Esophagus muscularis mucosa (tissue), 3 donors: Measurements from ENCODE around the gene SLC22A16.

ENCODE experiments used
- EP300 ChIP-seq: sonication (generic); formaldehyde crosslinking; IDR thresholded peaks from one replicate; pipeline ENCODE4 v1.6.1; 2017; ENCODE audit warnings: antibody characterized with exemption
- POLR2A ChIP-seq: fragments of 450-650 bp; IDR thresholded peaks from one replicate; pipeline ENCODE4 v1.6.1; 2017; ENCODE audit warnings: antibody characterized with exemption, moderate library complexity, mild to moderate bottlenecking, low read depth
- POLR2AphosphoS5 ChIP-seq, 2 donors: sonication (generic); formaldehyde crosslinking; IDR thresholded peaks; one replicate each; pipeline ENCODE4 v1.6.1; 2017; ENCODE audit warnings: antibody characterized with exemption in 2 of 2

DNA sequence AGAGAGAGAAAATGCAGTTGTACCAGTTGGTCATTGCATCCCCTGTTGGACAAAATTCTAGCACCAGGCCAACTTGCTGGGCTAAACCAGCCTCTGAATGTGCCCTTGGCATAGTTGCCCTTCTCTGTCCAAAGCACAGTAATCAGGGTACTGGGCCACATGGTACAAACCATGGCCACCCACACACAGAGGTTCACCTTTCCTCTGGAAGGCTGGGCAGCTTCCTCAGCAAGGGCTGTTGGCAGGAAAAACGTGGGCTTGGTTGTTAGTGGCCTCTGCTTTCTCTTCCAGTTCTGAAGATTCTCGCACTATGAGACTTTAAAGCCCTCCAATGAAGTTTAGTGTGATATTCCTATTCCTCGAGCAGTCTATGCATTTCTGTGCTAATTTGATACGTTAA, 61.7 kb downstream of the SLC22A16 start:
- TF ChIP-seq POLR2AphosphoS5 (IDR thresholded peaks at IDR 0.05): no peak
- no peak for TF ChIP-seq EP300
- TF ChIP-seq POLR2A: no peak
